NCI-H2171 treated with DMSO at 0.1 percent for 48 hours (cell line): Measurements from ENCODE around the gene UNK.
"Not testable (repeated sequence)": the region's sequence is repeated elsewhere in the genome, so short reads cannot be mapped to it uniquely, and the experiment has no call there.

ENCODE experiments used
- DNase-seq: peaks from one replicate; lab custom pipeline; 2025; lab: John Stamatoyannopoulos, UW

Gene UNK

DNA sequence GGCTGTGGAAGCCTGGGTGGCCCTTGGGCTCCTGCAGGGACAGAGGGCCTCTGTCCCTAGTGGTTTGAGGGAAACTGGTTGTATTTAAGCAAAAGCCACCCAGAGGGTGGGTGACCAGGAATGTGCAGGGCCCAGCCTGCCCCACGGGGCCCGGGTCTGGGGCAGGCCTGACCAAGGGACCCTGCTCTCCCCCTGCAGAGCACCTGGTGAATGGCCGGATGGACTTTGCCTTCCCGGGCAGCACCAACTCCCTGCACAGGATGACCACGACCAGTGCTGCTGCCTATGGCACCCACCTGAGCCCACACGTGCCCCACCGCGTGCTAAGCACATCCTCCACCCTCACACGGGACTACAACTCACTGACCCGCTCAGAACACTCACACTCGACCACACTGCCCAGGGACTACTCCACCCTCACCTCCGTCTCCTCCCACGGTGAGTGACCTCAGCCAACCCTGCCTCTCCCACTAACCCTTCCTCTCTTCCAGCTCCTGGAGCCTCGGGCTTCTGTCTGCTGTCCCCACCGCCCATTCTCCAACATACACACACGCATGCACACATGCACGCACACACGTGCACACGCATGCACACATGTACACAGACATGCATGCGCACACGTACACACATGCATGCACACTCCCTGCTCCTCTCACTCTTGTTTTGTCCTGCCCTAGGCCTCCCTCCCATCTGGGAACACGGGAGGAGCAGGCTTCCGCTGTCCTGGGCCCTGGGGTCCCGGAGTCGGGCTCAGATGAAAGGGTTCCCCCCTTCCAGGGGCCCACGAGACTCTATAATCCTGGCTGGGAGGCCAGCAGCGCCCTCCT lies 30.0 kb upstream of the UNK start:
- no peak for DNase-seq

GRCh38 chr17:75755205-75755901 lies 29.3 kb upstream of the UNK start:
- DNase-seq: no peak

GRCh38 chr17:75755990-75756389 lies 28.6 kb upstream of the UNK start:
- DNase-seq: no peak

GRCh38 chr17:75756451-75757085 lies 28.0 kb upstream of the UNK start:
- no peak for DNase-seq

- DNase-seq: no peak
Measured at GRCh38 chr17:75757086-75757681, 27.4 kb upstream of the UNK start.

GRCh38 chr17:75758131-75758905 lies 26.3 kb upstream of the UNK start:
- no peak for DNase-seq

GRCh38 chr17:75759457-75759856 lies 25.1 kb upstream of the UNK start:
- no peak for DNase-seq

DNA sequence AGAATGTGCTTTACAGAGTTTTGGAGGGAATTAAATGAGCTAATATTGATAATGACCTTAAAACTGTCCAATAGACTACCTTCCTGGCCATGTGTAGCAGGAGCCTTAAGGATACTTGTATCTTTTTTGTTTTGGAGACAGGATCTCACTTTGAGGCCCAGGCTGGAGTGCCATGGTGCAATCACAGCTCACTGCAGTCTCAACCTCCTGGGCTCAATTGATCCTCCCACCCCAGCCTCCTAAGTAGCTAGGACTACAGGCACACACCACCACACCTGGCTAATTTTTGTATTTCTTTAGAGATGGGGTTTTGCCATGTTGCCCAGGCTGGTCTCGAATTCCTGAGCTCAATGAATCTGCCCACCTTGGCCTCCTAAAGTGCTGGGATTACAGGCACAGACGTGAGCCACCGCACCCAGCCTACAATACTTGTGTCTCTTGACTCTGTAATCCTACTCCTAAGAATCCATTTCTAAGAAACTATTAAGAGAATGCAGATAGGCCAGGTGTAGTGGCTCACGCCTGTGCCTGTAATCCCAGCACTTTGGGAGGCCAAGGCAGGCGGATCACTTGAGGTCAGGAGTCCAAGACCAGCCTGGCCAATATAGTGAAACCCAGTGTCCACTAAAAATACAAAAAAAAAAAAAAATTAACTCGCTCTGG lies 24.5 kb upstream of the UNK start:
- DNase-seq: not testable (repeated sequence)

GRCh38 chr17:75762513-75763268 lies 21.9 kb upstream of the UNK start:
- no peak for DNase-seq

- no peak for DNase-seq
Measured at GRCh38 chr17:75763269-75763607, 21.4 kb upstream of the UNK start.

- DNase-seq: no peak
Measured at GRCh38 chr17:75763613-75764416, 20.8 kb upstream of the UNK start.

DNA sequence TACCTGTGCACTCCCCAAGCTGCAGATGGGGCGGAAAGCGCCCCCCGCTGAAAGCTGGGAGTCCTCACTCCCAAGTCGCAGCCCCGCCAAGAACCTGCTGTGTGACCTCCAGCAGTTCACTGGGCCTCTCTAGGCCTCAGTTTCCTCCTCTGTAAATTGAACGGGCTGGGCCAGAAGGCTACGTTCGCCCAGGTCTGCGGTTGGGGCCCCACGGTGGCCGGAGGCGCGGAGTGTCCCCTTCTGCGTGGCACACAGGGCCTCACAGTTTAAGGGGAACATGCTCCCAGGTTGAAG lies 20.2 kb upstream of the UNK start:
- DNase-seq: no peak

DNA sequence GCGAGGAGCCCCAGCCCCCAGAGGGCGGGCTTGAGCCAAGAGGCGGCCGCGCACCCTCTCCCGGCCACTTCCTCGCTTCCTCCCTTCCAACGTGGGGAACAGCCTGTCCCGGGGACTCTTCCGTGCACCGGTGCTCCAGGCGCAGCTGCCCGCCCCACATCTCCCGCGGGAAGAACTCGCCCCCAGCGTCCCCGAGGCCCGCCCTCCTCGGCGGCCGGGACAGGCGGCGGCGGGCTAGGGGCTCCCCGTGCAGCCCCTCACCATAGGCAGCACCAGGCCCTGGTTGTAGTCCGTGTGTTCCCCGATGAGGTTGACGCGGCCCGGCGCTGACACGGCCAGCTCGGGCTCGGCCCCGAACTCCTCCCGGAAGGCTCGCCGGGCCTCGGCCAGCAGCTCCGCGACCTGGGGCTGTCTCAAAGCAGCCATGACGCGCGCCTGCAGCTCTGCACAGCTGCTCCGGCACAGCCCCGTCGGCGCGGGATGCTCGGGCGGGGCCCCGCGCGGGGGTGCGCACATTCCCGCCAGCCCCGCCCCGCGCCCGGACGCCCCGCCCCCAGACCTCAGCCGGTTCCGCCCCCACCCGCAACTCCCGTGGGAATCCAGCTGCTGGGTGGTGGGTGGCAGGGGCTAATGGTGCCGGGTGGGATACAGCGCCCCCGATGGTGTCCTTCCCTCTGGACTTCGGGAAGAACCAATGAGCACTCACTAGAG lies 19.7 kb upstream of the UNK start, which contains the start of gene GALK1:
GALK1 (minus strand) TSS at position 482 of the 711 bp plus-strand sequence; CDS start at position 426, 56 bp downstream.
- peak; percentile 51 for DNase-seq

GRCh38 chr17:75765981-75766380 lies 18.6 kb upstream of the UNK start:
- DNase-seq: no peak

GRCh38 chr17:75767881-75768280 lies 16.7 kb upstream of the UNK start:
- DNase-seq: no peak

GRCh38 chr17:75769536-75769935 lies 15.1 kb upstream of the UNK start:
- DNase-seq: no peak

DNA sequence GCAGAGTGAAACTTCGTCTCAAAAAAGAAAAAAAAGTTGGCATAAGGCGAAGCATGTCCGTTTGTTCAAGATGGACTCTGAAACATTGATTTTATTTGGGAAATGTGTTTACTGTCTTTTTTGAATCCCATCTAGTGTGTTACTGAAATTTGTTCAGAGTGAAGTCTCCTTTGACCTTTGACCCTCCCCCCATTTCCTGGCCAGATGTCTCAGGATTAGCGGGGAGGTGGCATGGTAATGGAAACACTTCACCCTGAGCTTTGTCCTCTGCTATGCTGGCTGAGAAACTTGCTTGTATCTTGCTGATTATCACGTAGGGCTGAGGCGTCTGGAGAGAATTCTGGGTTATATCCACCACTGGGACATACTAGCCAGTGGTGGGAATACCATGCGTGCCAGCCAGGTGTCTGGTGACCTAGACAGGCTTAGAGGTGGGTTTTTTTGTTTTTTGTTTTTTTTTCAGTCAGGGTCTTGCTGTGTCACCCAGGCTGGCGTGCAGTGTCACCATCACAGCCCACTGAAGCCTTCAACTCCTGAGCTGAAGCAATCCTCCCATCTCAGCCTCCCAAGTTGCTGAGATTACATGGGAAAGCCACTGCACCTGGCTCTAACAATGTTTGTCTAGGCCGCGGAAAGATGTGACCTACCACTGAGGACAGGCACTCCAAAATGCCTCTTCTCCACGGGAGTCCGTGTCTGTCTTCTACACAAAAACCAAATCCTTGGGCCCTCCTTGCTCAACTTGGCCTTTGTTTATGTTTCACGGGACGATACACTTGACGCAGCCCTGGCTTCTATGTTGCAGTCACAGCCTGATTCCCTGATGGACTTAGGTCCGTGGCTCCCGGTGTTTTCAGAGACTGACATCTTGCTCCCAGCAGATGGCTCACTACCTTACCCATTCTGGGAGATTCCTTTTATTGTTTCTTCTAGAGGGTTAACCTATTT lies 13.0 kb upstream of the UNK start:
- no peak for DNase-seq
